AG10803 (cell line): ENCODE data around the gene TUBB2A.

ENCODE experiments used
- DNase-seq: peaks from one replicate; pipeline ENCODE4 v3.0.0; 2010; ENCODE audit warnings: low read depth
- H3K4me3 ChIP-seq: 2 replicates; pipeline ENCODE4 v1.5.1; 2011; ENCODE audit warnings: mild to moderate bottlenecking, low read length, control low read depth
- CTCF ChIP-seq: conservative IDR thresholded peaks from 2 replicates; pipeline ENCODE4 v1.5.1; 2011; ENCODE audit warnings: mild to moderate bottlenecking, low read length, control low read depth, inconsistent platforms

TUBB2A gene

GRCh38 chr6:3157131-3157933, at the start of gene TUBB2A:
TSS of gene TUBB2A (minus strand) at chr6:3157544. CDS start at chr6:3157463, 81 bp downstream.
- H3K4me3 ChIP-seq = peak within 1 kb of the TSS; percentile 88
- DNase-seq = peak; percentile 81
- TF ChIP-seq CTCF = peak; percentile 26

- no peak for DNase-seq
- H3K4me3 ChIP-seq = no peak overlapping the region
- TF ChIP-seq CTCF = no peak
Observed at GRCh38 chr6:3206339-3207015, 49.1 kb upstream of the TUBB2A start.

GRCh38 chr6:3205913-3206312, 48.6 kb upstream of the TUBB2A start:
- no peak for TF ChIP-seq CTCF
- H3K4me3 ChIP-seq = no peak overlapping the region
- DNase-seq = peak; percentile 98

- no peak overlapping the region for H3K4me3 ChIP-seq
- DNase-seq = no peak
- no peak for TF ChIP-seq CTCF
Observed at GRCh38 chr6:3204921-3205320, 47.6 kb upstream of the TUBB2A start.

- no peak overlapping the region for H3K4me3 ChIP-seq
- TF ChIP-seq CTCF = no peak
- DNase-seq = peak; percentile 76
Observed at GRCh38 chr6:3202999-3203696, 45.8 kb upstream of the TUBB2A start.

GRCh38 chr6:3201388-3201787, 44.0 kb upstream of the TUBB2A start:
- no peak overlapping the region for H3K4me3 ChIP-seq
- DNase-seq = no peak
- TF ChIP-seq CTCF = no peak

GRCh38 chr6:3200682-3201081, 43.3 kb upstream of the TUBB2A start:
- no peak overlapping the region for H3K4me3 ChIP-seq
- no peak for DNase-seq
- TF ChIP-seq CTCF = no peak
